Hepatic stellate cell (primary cell): ENCODE data around the gene RPA3.
"Not testable (repeated sequence)": the region's sequence is repeated elsewhere in the genome, so short reads cannot be mapped to it uniquely, and the experiment has no call there.

Experiments
- DNase-seq: peaks from one replicate; pipeline ENCODE4 v3.0.0; 2011; ENCODE audit warnings: low spot score

RPA3 gene

GRCh38 chr7:7694542-7694941, 23.9 kb downstream of the RPA3 start:
- no peak for DNase-seq

DNA sequence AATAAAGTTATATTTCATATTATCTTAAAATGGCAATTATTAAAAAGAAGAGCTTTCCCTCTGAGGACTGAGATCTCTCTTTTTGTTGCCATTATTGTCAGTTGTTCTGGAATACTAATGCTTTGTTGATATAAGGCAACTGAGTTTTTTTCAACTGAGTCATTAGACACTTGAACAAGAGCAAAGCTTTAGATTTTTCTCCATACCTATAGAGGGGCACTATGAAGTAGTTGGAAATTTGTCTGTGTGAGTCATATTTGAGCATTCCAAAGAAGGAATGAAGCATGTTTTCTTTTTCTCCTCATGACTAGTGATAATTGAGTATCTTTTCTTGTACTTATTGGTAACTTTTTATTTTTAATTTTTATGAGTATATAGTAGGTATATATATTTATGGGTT, 24.5 kb downstream of the RPA3 start:
- DNase-seq: peak; percentile 9

- no peak for DNase-seq
Observed at GRCh38 chr7:7688956-7689355, 29.5 kb downstream of the RPA3 start.

- DNase-seq: no peak
Observed at GRCh38 chr7:7688310-7688709, 30.1 kb downstream of the RPA3 start.

GRCh38 chr7:7687800-7688199, 30.6 kb downstream of the RPA3 start:
- DNase-seq: no peak

- DNase-seq: no peak
Observed at GRCh38 chr7:7686811-7687508, 31.4 kb downstream of the RPA3 start.

DNA sequence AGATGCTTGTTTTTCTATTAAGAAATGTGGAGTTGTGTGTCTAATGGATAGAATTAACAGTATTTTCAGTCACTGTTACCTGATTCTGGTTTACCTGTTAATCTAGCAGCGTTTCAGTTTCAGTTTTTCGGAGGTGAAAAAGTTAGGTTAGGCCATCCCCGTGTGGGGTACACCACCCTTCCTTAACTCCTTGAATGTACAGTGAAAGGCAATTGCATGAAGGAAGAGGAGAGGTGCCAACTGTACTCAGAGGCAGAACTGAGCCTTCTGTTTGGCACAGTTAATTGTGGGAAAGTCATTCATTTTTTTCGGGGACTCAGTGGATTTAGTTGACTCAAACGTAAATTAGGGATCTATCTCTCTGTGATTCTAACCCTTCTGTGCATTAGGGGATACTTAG, 35.5 kb downstream of the RPA3 start:
- DNase-seq: no peak

GRCh38 chr7:7681936-7682329, 36.5 kb downstream of the RPA3 start:
- DNase-seq: no peak

DNA sequence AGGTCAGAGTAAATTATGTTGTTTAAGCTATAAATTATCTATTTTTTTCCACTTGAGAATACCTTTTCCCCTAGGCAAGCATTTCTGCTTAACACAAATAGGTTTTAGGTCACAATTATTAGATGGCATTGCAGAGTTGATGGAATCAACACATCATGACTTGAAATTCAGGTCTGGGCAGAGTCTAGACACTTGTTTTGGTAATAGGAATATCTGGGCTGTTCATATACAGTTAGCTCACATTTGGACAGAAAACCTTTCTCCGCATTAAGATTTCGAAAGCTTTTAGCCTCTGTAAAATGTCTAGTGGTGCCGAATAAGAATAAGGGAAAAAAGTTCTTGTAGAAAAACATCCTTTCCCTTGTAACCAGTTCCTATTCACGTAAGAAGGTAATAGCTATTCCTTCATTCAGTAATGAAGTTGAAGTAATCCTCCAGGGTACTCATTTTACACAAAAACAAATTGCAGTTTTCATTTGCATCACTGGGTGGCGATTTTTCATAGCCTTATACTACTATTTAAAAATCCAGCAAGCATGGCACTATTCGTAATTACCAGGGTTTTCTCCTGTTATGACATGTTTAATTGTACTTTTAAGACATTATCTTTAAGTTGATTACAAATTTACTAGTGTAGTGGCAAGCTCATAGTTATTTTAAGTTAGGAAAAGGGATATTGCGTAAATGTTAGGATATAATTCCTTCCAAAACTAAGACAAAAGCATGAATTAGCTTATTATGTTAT, 37.0 kb downstream of the RPA3 start:
- DNase-seq: peak; percentile 11

DNA sequence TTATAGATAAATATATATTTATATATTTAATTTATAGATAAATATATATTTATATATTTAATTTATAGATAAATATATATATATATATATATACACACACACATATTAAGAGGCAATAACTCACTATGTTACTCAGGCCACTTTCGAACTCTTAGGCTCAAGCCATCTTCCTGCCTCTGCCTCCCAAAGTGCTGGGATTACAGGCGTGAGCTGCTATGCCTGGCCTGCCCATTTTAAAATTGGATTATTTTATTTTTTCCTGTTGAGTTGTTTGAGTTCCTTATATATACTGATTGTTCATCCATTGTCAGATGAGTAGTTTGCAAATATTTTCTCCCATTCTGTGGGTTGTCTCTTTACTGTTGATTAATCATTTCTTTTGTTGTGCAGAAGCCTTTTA, 38.8 kb downstream of the RPA3 start:
- DNase-seq: not testable (repeated sequence)

GRCh38 chr7:7675686-7676085, 42.7 kb downstream of the RPA3 start:
- no peak for DNase-seq

DNA sequence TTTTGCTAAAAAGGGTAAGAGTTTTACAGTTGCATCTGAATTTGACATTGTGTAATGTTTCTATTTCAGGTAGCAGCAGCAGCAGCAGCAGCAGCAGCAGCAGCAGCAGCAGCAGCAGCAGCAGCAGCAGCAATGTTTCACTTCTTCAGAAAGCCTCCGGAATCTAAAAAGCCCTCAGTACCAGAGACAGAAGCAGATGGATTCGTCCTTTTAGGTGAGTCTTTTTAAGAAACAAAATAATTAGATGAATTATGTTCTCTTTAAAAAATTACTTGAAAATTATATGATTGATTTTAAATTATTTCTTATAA, 45.2 kb downstream of the RPA3 start:
- DNase-seq: no peak

- DNase-seq: no peak
Observed at GRCh38 chr7:7672545-7673239, 45.7 kb downstream of the RPA3 start.

DNA sequence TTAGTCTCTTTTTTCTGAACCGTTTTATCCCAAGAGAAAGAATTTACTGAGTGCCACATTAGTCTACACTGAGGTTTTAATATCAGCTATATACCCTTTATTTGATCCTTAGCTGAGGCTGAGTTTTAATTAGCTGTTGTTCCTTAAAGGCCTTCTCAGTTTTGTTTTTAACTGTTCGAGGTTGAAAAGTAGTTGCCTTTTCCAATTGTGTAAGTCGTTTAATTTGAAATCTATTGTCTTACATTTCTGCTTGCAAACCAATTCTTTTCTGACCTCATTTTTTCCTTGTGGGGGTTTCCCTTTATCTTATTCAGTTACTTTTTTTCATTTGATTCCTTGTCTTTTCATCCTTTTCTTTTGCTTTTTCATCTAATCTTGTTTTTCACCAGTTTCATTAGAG, 47.0 kb downstream of the RPA3 start:
- DNase-seq: no peak

- DNase-seq: no peak
Observed at GRCh38 chr7:7670490-7670889, 47.9 kb downstream of the RPA3 start.

GRCh38 chr7:7668706-7669105, 49.7 kb downstream of the RPA3 start:
- DNase-seq: no peak

DNA sequence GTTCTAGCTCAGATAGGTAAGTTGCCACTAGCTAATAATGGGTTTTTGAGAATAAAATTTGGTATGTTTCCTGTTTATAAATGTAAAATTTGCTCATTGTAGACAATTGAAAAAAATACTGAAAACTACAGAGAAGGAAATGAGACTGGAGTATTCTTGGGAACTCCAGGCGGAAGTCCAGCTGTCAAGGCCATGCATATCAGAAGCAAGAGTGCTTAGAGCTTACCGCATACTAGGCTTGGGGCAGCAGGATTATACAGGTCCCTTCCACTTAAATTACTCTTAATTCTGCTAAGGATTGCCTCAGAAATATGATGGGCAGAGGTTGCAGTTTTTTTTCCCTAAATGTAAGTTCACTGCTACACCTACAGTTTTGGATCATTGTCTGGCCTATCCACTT, 51.2 kb downstream of the RPA3 start:
- no peak for DNase-seq

- DNase-seq: no peak
Observed at GRCh38 chr7:7665031-7665430, 53.4 kb downstream of the RPA3 start.

DNA sequence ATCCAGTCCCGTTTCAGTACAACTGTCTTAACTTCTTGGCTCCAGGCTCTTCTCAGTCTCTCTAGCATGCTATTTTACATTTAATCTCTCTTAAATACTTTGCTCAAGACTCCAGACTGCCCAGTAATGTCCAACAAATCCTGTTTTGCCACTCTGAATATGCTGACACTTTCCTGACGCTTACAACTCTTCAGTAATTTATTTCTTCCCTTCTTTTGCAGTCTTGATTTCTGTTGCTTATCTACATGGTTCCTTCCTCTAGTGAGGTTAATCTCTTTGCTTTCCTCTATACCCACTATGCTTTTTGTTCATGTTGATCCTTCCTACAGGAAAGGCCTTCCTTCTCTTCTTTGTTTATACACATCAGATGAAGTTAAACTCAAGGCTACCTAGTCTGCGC, 54.1 kb downstream of the RPA3 start:
- no peak for DNase-seq

DNA sequence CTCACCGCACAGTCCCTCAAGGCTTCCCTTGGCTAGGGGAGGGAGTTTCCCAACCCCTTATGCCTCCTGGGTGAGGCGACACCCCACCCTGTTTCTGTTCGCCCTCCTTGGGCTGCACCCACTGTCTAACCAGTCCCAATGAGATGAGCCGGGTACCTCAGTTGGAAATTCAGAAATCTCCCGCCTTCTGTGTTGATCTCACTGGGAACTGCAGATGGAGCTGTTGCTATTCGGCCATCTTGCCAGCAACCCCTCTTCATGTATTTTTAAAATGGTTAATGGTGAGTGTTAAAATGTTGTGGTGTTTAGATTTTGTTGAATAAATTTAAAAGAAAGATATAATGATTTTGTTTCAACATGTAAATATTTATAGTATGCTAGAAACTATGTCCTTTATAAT, 55.9 kb downstream of the RPA3 start:
- no peak for DNase-seq

- DNase-seq: not testable (repeated sequence)
Observed at GRCh38 chr7:7656459-7656858, 61.9 kb downstream of the RPA3 start.

DNA sequence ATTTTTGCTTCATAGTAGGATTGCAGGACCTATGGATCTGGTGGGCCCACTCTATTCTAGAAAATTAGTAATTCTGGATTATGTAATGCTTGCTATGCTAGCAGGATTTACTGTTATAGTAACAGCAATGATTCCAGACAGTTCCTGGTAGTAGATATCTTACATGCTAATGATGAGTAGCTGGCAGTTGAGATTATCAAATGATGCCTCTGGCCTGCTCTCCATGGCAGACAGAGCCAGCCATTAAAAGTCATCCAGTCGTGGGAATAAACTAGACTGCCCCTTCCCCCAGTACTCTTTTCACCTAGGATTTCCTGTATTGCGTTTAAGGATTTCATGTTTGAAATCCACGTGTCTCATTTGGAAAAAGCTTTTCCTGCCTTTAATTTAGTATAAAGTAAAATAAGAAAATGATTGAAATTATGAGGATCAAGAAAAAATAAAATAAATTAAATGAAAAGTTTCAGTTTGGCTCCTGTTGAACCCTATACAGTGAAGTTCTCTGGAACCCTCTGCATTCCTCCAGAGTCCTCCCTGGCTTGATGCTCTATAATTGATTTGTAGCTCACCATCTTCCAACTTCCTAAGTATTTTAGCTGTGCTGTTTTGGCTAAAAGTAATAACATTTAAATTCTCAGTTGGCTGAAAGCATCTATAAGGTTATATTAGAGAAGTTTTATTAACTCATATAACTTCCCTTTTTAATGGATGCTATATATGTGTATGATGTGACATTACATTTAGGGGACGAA, 63.3 kb downstream of the RPA3 start:
- DNase-seq: no peak
